IPS-18a (cell line): ENCODE results near the gene MRRF.
"Not testable (repeated sequence)": the region's sequence is repeated elsewhere in the genome, so short reads cannot be mapped to it uniquely, and the experiment has no call there.

Experiments used
- H3K27ac ChIP-seq: one replicate; pipeline ENCODE4 v1.5.1; 2013; ENCODE audit warnings: low read length
- H3K27me3 ChIP-seq: one replicate; pipeline ENCODE4 v1.6.1; 2013; ENCODE audit warnings: mild to moderate bottlenecking, low read length; ENCODE audit not compliant: control insufficient read depth, insufficient read depth
- H3K36me3 ChIP-seq: one replicate; pipeline ENCODE4 v1.6.1; 2013; ENCODE audit warnings: low read depth, low read length; ENCODE audit not compliant: control insufficient read depth
- H3K4me1 ChIP-seq: one replicate; pipeline ENCODE4 v1.6.1; 2013; ENCODE audit warnings: low read depth, low read length; ENCODE audit not compliant: control insufficient read depth
- H3K4me3 ChIP-seq: one replicate; pipeline ENCODE4 v1.5.1; 2013; ENCODE audit warnings: low read length
- H3K9ac ChIP-seq: one replicate; pipeline ENCODE4 v1.6.1; 2013; ENCODE audit warnings: mild to moderate bottlenecking, low read length, moderate library complexity
- H3K9me3 ChIP-seq: one replicate; pipeline ENCODE4 v1.6.1; 2013; ENCODE audit warnings: low read depth, low read length; ENCODE audit not compliant: control insufficient read depth

Gene MRRF

GRCh38 chr9:122350577-122351355, 86.1 kb downstream of the MRRF start:
- Histone ChIP-seq H3K27me3 (peaks cover 24% of the 10 kb centered on the region), H3K36me3 (no peaks in the 10 kb centered on the region), H3K4me3 (no peak overlapping the region), H3K9me3 (no peaks in the 10 kb centered on the region), H3K4me1 (no peaks in the 10 kb centered on the region), H3K9ac (no peak overlapping the region), H3K27ac (no peak overlapping the region)

- H3K4me1 ChIP-seq, result no peaks in the 10 kb centered on the region
- no peaks in the 10 kb centered on the region for H3K9me3 ChIP-seq
- H3K36me3 ChIP-seq, result no peaks in the 10 kb centered on the region
- no peak overlapping the region for H3K9ac ChIP-seq
- H3K27me3 ChIP-seq, result no peaks in the 10 kb centered on the region
- no peak overlapping the region for H3K27ac ChIP-seq
- no peak overlapping the region for H3K4me3 ChIP-seq
Observed at GRCh38 chr9:122354536-122355199, 90.0 kb downstream of the MRRF start.

GRCh38 chr9:122355336-122355875, 90.7 kb downstream of the MRRF start:
- Histone ChIP-seq H3K9ac (no peak overlapping the region), H3K36me3 (no peaks in the 10 kb centered on the region), H3K9me3 (no peaks in the 10 kb centered on the region), H3K27me3 (no peaks in the 10 kb centered on the region), H3K4me1 (no peaks in the 10 kb centered on the region), H3K27ac (no peak overlapping the region), H3K4me3 (no peak overlapping the region)

GRCh38 chr9:122356627-122357026, 91.9 kb downstream of the MRRF start:
- H3K27me3 ChIP-seq, result no peaks in the 10 kb centered on the region
- no peak overlapping the region for H3K9ac ChIP-seq
- H3K4me1 ChIP-seq, result no peaks in the 10 kb centered on the region

GRCh38 chr9:122360891-122361290, 96.2 kb downstream of the MRRF start:
- H3K9me3 ChIP-seq, result no peaks in the 10 kb centered on the region
- H3K9ac ChIP-seq, result no peak overlapping the region
- H3K4me3 ChIP-seq, result no peak overlapping the region
- no peaks in the 10 kb centered on the region for H3K4me1 ChIP-seq
- no peaks in the 10 kb centered on the region for H3K36me3 ChIP-seq
- no peak overlapping the region for H3K27ac ChIP-seq
- H3K27me3 ChIP-seq, result no peaks in the 10 kb centered on the region

More at GRCh38 chr9:122356627-122357026, 91.9 kb downstream of the MRRF start:
- Histone ChIP-seq H3K4me3 (no peak overlapping the region), H3K9me3 (no peaks in the 10 kb centered on the region), H3K36me3 (no peaks in the 10 kb centered on the region), H3K27ac (no peak overlapping the region)

- not testable (repeated sequence) for H3K4me1 ChIP-seq, H3K27ac ChIP-seq, H3K36me3 ChIP-seq, H3K9ac ChIP-seq, H3K27me3 ChIP-seq, H3K9me3 ChIP-seq, H3K4me3 ChIP-seq
Observed at GRCh38 chr9:122363131-122363530, 98.4 kb downstream of the MRRF start.

- Histone ChIP-seq H3K4me3 (no peak overlapping the region), H3K4me1 (no peaks in the 10 kb centered on the region), H3K36me3 (no peaks in the 10 kb centered on the region), H3K9me3 (no peaks in the 10 kb centered on the region), H3K27ac (no peak overlapping the region), H3K9ac (no peak overlapping the region), H3K27me3 (no peaks in the 10 kb centered on the region)
Observed at GRCh38 chr9:122364117-122364782, 99.6 kb downstream of the MRRF start.

GRCh38 chr9:122364783-122365150, 100.1 kb downstream of the MRRF start:
- no peaks in the 10 kb centered on the region for H3K4me1 ChIP-seq
- H3K27me3 ChIP-seq, result peaks cover 3% of the 10 kb centered on the region
- no peaks in the 10 kb centered on the region for H3K9me3 ChIP-seq
- no peak overlapping the region for H3K27ac ChIP-seq
- H3K4me3 ChIP-seq, result no peak overlapping the region
- no peaks in the 10 kb centered on the region for H3K36me3 ChIP-seq
- H3K9ac ChIP-seq, result no peak overlapping the region

GRCh38 chr9:122366074-122366660, 101.5 kb downstream of the MRRF start:
- H3K9me3 ChIP-seq, result no peaks in the 10 kb centered on the region
- H3K4me1 ChIP-seq, result no peaks in the 10 kb centered on the region
- H3K27ac ChIP-seq, result no peak overlapping the region
- peaks cover 16% of the 10 kb centered on the region for H3K27me3 ChIP-seq
- H3K4me3 ChIP-seq, result no peak overlapping the region
- no peaks in the 10 kb centered on the region for H3K36me3 ChIP-seq
- no peak overlapping the region for H3K9ac ChIP-seq

GRCh38 chr9:122367065-122367464, 102.4 kb downstream of the MRRF start:
- Histone ChIP-seq H3K27ac (no peak overlapping the region), H3K27me3 (peaks cover 25% of the 10 kb centered on the region), H3K36me3 (no peaks in the 10 kb centered on the region), H3K4me1 (no peaks in the 10 kb centered on the region), H3K9ac (no peak overlapping the region), H3K9me3 (no peaks in the 10 kb centered on the region), H3K4me3 (no peak overlapping the region)

GRCh38 chr9:122367774-122368460, 103.2 kb downstream of the MRRF start:
- peaks cover 34% of the 10 kb centered on the region for H3K27me3 ChIP-seq
- no peaks in the 10 kb centered on the region for H3K9me3 ChIP-seq
- H3K36me3 ChIP-seq, result no peaks in the 10 kb centered on the region
- no peak overlapping the region for H3K9ac ChIP-seq
- no peaks in the 10 kb centered on the region for H3K4me1 ChIP-seq
- no peak overlapping the region for H3K27ac ChIP-seq
- H3K4me3 ChIP-seq, result no peak overlapping the region
